ENCODE measurements around the gene STXBP3.

The STXBP3 gene

GRCh38 chr1:108742253-108742652, 4.2 kb upstream of the STXBP3 start:
- TF ChIP-seq, protein P1, sequence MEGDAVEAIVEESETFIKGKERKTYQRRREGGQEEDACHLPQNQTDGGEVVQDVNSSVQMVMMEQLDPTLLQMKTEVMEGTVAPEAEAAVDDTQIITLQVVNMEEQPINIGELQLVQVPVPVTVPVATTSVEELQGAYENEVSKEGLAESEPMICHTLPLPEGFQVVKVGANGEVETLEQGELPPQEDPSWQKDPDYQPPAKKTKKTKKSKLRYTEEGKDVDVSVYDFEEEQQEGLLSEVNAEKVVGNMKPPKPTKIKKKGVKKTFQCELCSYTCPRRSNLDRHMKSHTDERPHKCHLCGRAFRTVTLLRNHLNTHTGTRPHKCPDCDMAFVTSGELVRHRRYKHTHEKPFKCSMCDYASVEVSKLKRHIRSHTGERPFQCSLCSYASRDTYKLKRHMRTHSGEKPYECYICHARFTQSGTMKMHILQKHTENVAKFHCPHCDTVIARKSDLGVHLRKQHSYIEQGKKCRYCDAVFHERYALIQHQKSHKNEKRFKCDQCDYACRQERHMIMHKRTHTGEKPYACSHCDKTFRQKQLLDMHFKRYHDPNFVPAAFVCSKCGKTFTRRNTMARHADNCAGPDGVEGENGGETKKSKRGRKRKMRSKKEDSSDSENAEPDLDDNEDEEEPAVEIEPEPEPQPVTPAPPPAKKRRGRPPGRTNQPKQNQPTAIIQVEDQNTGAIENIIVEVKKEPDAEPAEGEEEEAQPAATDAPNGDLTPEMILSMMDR (IDR thresholded peaks at IDR 0.05; ENCODE audit: low read depth, low read length) = no peak
- no peak for TF ChIP-seq EZH2phosphoT487 (IDR thresholded peaks at IDR 0.05; ENCODE audit: low read depth)
- H2AFZ ChIP-seq (ENCODE audit: low read depth, low read length) = no peak overlapping the region

DNA sequence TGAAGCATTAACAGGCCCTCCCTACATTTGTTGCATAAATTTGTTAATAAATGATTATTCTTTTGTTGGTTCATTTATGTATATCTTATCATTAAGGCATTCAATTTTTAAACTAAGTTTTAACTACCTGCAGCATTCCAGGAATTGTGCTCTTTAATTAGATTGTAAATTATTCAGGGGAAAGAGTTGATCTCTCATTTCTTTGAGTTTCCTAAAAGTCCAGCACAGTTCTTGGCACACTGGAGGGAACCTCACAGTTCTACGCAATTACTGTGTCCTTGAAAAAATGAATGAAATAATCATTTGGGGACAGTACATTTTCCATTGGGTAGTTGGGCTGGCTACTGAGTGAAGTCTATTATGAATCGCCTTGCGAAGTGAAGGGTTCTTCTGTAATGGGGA, 493 bp upstream of the STXBP3 start:
- H3K4me1 ChIP-seq (ENCODE audit: low read length) = peaks cover 8% of the 10 kb centered on the region
- no peaks in the 10 kb centered on the region for H4K20me1 ChIP-seq (ENCODE audit: insufficient read depth, low read length)
- no peaks in the 10 kb centered on the region for H3K9me3 ChIP-seq (ENCODE audit: insufficient read depth, low read length)
- peaks cover 7% of the 10 kb centered on the region for H3K79me2 ChIP-seq (ENCODE audit: low read length)
- TF ChIP-seq, protein P1 (IDR thresholded peaks at IDR 0.05; ENCODE audit: low read depth, low read length) = no peak
- TF ChIP-seq EZH2phosphoT487 (IDR thresholded peaks at IDR 0.05; ENCODE audit: low read depth) = no peak
- no peak overlapping the region for H3K27ac ChIP-seq (ENCODE audit: low read length)
- H3K9ac ChIP-seq (ENCODE audit: low read length) = 0 out of 2 replicates have a peak overlapping the region, but pooled peaks have one; percentile 22
- H2AFZ ChIP-seq (ENCODE audit: low read depth, low read length) = peak overlapping the region; percentile 94
- no peaks in the 10 kb centered on the region for H3K27me3 ChIP-seq (ENCODE audit: low read depth, low read length)
- peak overlapping the region; percentile 57 for H3K4me3 ChIP-seq (ENCODE audit: low read length)
- H3K36me3 ChIP-seq (replicated peaks; ENCODE audit: low read depth, low read length) = no peaks in the 10 kb centered on the region
- H3K4me2 ChIP-seq (ENCODE audit: low read length) = peak overlapping the region; percentile 83

More at GRCh38 chr1:108742253-108742652, 4.2 kb upstream of the STXBP3 start:
- Histone ChIP-seq H3K4me3 (ENCODE audit: low read length) (no peak overlapping the region), H3K9ac (ENCODE audit: low read length) (no peak overlapping the region), H3K4me2 (ENCODE audit: low read length) (no peak overlapping the region), H3K27ac (ENCODE audit: low read length) (no peak overlapping the region), H4K20me1 (ENCODE audit: insufficient read depth, low read length) (no peaks in the 10 kb centered on the region), H3K36me3 (replicated peaks; ENCODE audit: low read depth, low read length) (no peaks in the 10 kb centered on the region), H3K79me2 (ENCODE audit: low read length) (peaks cover 4% of the 10 kb centered on the region), H3K4me1 (ENCODE audit: low read length) (peaks cover 4% of the 10 kb centered on the region), H3K27me3 (ENCODE audit: low read depth, low read length) (no peaks in the 10 kb centered on the region), H3K9me3 (ENCODE audit: insufficient read depth, low read length) (no peaks in the 10 kb centered on the region)

DNA sequence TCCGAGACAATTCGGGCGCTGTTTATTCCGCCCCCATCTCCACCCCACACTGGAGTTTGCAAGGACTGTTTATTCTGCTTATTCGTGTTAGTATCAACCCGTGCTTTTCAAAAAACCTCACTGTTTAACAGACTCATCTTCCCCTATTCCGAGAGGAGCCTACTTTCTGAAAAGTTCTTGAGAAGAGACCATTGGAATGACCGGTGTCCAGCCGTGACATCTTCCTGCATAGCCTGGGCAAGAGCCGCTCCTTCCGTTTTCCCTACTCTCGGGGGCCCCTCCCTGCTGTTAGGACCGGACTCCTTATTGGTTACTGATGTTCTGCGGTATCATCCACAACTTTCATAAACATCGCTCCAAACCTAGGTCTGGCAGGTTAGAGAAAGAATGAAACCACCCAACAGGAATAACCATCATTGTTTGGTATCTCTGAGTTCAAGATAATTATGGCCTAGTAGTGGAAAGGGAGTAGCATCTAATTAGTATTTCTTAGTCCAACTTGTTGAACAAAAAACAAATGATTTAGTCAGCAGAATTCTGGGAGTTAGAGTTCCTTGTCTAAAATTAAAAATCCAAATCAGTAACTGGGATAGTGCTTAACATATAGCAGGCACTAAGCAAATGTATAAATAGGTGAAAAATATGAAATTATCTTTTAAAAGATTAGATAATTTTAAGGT, 837 bp downstream of the STXBP3 start:
- no peaks in the 10 kb centered on the region for H3K9me3 ChIP-seq (ENCODE audit: insufficient read depth, low read length)
- H3K4me2 ChIP-seq (ENCODE audit: low read length) = peak overlapping the region; percentile 74
- TF ChIP-seq, protein P1 (IDR thresholded peaks at IDR 0.05; ENCODE audit: low read depth, low read length) = no peak
- no peak for TF ChIP-seq EZH2phosphoT487 (IDR thresholded peaks at IDR 0.05; ENCODE audit: low read depth)
- H3K4me1 ChIP-seq (ENCODE audit: low read length) = peaks cover 8% of the 10 kb centered on the region
- no peaks in the 10 kb centered on the region for H3K36me3 ChIP-seq (replicated peaks; ENCODE audit: low read depth, low read length)
- no peaks in the 10 kb centered on the region for H3K27me3 ChIP-seq (ENCODE audit: low read depth, low read length)
- H4K20me1 ChIP-seq (ENCODE audit: insufficient read depth, low read length) = no peaks in the 10 kb centered on the region
- H3K27ac ChIP-seq (ENCODE audit: low read length) = peak overlapping the region; percentile 32
- H2AFZ ChIP-seq (ENCODE audit: low read depth, low read length) = peak overlapping the region; percentile 42
- peak overlapping the region; percentile 97 for H3K4me3 ChIP-seq (ENCODE audit: low read length)
- H3K79me2 ChIP-seq (ENCODE audit: low read length) = peaks cover 7% of the 10 kb centered on the region
- H3K9ac ChIP-seq (ENCODE audit: low read length) = peak overlapping the region; percentile 88

DNA sequence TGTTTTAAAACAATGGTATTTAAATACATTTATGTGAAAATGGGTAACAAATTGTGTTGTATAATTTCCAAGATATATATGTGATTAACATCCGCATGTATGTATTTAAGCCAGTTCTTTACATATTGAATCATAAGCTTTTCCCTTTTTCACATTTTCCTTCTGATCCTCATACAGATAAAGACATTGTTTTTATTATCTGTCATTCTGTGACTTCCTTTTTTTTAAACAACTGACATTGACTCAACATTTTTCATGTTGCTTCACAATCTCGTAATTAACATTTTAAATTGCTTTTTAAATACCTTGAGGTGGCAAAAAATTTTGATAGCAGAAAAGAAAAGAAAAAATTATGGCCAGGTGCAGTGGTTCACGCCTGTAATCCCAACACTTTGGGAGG, 1.4 kb downstream of the STXBP3 start:
- H3K4me3 ChIP-seq (ENCODE audit: low read length) = no peak overlapping the region
- H3K79me2 ChIP-seq (ENCODE audit: low read length) = peaks cover 7% of the 10 kb centered on the region
- TF ChIP-seq, protein P1 (IDR thresholded peaks at IDR 0.05; ENCODE audit: low read depth, low read length) = no peak
- no peak for TF ChIP-seq EZH2phosphoT487 (IDR thresholded peaks at IDR 0.05; ENCODE audit: low read depth)
- H3K9me3 ChIP-seq (ENCODE audit: insufficient read depth, low read length) = no peaks in the 10 kb centered on the region
- H2AFZ ChIP-seq (ENCODE audit: low read depth, low read length) = no peak overlapping the region
- no peak overlapping the region for H3K27ac ChIP-seq (ENCODE audit: low read length)
- H3K9ac ChIP-seq (ENCODE audit: low read length) = no peak overlapping the region
- no peaks in the 10 kb centered on the region for H3K36me3 ChIP-seq (replicated peaks; ENCODE audit: low read depth, low read length)
- H3K4me2 ChIP-seq (ENCODE audit: low read length) = peak overlapping the region; percentile 74; the same call in 1 of the 2 replicates
- no peaks in the 10 kb centered on the region for H4K20me1 ChIP-seq (ENCODE audit: insufficient read depth, low read length)
- peaks cover 8% of the 10 kb centered on the region for H3K4me1 ChIP-seq (ENCODE audit: low read length)
- H3K27me3 ChIP-seq (ENCODE audit: low read depth, low read length) = no peaks in the 10 kb centered on the region

Measured in OCI-LY3 (cell line).